Measurements from ENCODE around the gene DGKB.

- no peak for TF ChIP-seq CTCF (IDR thresholded peaks at IDR 0.05)
- no peak for TF ChIP-seq POLR2A (IDR thresholded peaks at IDR 0.05)
Observed at GRCh38 chr7:14767716-14768425, 134.7 kb downstream of the DGKB start.
